ENCODE results near the gene XPR1. TPM values are rescaled to one million over a fixed set of nuclear protein-coding genes. Genes with fewer than 3 reads are reported as not detected.

XPR1 gene
- total RNA-seq, 1 experiment from 2014 or later: 36.1 TPM

GRCh38 chr1:180791806-180792205 is 160.0 kb downstream of the XPR1 start:
- DNase-seq (ENCODE audit: low read depth, low spot score): no peak
- no TSS peak for BruUV-seq (replicated peaks)
- ATAC-seq: no peak
- ChIA-PET CTCF (no interaction called here), POLR2A (no interaction called here)
- H3K9me3 ChIP-seq (ENCODE audit: control insufficient read depth, insufficient read depth, low read depth, low read length): no peaks in the 10 kb centered on the region
- H3K4me1 ChIP-seq (ENCODE audit: control insufficient read depth, insufficient read depth, low read length): no peaks in the 10 kb centered on the region
- intact Hi-C loops (cut with micrococcal nuclease; ENCODE audit: unreplicated experiment): no loop called here
- no peaks in the 10 kb centered on the region for H3K36me3 ChIP-seq (ENCODE audit: control insufficient read depth, insufficient read depth, low read length)
- H3K4me3 ChIP-seq (ENCODE audit: low read depth in 2 of 2, low read length in 2 of 2): no peak overlapping the region
- TF ChIP-seq, protein P1, sequence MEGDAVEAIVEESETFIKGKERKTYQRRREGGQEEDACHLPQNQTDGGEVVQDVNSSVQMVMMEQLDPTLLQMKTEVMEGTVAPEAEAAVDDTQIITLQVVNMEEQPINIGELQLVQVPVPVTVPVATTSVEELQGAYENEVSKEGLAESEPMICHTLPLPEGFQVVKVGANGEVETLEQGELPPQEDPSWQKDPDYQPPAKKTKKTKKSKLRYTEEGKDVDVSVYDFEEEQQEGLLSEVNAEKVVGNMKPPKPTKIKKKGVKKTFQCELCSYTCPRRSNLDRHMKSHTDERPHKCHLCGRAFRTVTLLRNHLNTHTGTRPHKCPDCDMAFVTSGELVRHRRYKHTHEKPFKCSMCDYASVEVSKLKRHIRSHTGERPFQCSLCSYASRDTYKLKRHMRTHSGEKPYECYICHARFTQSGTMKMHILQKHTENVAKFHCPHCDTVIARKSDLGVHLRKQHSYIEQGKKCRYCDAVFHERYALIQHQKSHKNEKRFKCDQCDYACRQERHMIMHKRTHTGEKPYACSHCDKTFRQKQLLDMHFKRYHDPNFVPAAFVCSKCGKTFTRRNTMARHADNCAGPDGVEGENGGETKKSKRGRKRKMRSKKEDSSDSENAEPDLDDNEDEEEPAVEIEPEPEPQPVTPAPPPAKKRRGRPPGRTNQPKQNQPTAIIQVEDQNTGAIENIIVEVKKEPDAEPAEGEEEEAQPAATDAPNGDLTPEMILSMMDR (IDR thresholded peaks at IDR 0.05): no peak
- TF ChIP-seq TCF7L2 (IDR thresholded peaks at IDR 0.05; ENCODE audit: low read depth, low read length) (no peak), REST (IDR thresholded peaks at IDR 0.05; ENCODE audit: insufficient read depth in 1 of 2, low read depth in 2 of 2, low read length in 1 of 2) (no peak), POLR2AphosphoS5 (IDR thresholded peaks at IDR 0.05; ENCODE audit: low read depth, low read length) (no peak), SIN3A (IDR thresholded peaks at IDR 0.05; ENCODE audit: borderline replicate concordance, insufficient read depth, low read depth, low read length) (no peak)
- H3K27me3 ChIP-seq (ENCODE audit: control insufficient read depth, insufficient read depth, low read length): no peaks in the 10 kb centered on the region
- no peak overlapping the region for H3K27ac ChIP-seq (ENCODE audit: low read length)
- in situ Hi-C loops (cut with HindIII; ENCODE audit: low pct_unique_long_range_greater_than_20kb, low sequenced_read_pairs): no loop called here

DNA sequence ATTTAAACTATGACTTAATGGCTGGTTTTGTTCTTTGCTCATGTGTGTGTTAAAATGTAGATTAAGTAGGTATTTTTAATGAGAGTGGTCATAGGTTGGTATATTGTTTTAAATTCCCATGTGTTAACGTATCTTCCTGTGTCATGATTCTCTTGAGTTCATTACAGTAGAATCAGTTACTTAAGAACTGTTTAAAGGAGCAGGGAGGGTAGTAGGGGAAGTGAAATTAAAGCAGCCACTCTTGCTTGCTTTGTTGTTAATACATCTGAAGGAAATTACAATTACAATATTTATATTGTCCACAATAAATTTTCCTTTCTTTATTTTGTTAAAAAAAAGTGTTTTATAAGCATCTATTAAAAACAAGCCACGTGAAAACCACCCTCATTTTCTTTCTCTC is 161.6 kb downstream of the XPR1 start:
- Histone ChIP-seq H3K27me3 (ENCODE audit: control insufficient read depth, insufficient read depth, low read length) (no peaks in the 10 kb centered on the region), H3K36me3 (ENCODE audit: control insufficient read depth, insufficient read depth, low read length) (no peaks in the 10 kb centered on the region), H3K9me3 (ENCODE audit: control insufficient read depth, insufficient read depth, low read depth, low read length) (no peaks in the 10 kb centered on the region), H3K27ac (ENCODE audit: low read length) (no peak overlapping the region), H3K4me3 (ENCODE audit: low read depth in 2 of 2, low read length in 2 of 2) (no peak overlapping the region), H3K4me1 (ENCODE audit: control insufficient read depth, insufficient read depth, low read length) (no peaks in the 10 kb centered on the region)
- BruUV-seq (replicated peaks): no TSS peak
- intact Hi-C loops (cut with micrococcal nuclease; ENCODE audit: unreplicated experiment) (no loop called here), in situ Hi-C loops (cut with HindIII; ENCODE audit: low pct_unique_long_range_greater_than_20kb, low sequenced_read_pairs) (no loop called here)
- DNase-seq (ENCODE audit: low read depth, low spot score) (no peak), ATAC-seq (no peak)
- CTCF ChIA-PET: no interaction called here
- TF ChIP-seq POLR2AphosphoS5 (IDR thresholded peaks at IDR 0.05; ENCODE audit: low read depth, low read length) (no peak), SIN3A (IDR thresholded peaks at IDR 0.05; ENCODE audit: borderline replicate concordance, insufficient read depth, low read depth, low read length) (no peak), TCF7L2 (IDR thresholded peaks at IDR 0.05; ENCODE audit: low read depth, low read length) (no peak), REST (IDR thresholded peaks at IDR 0.05; ENCODE audit: insufficient read depth in 1 of 2, low read depth in 2 of 2, low read length in 1 of 2) (no peak)
- TF ChIP-seq, protein P1 (IDR thresholded peaks at IDR 0.05): no peak
- POLR2A ChIA-PET: no interaction called here
